Cardiac fibroblast (primary cell): ENCODE measurements around the gene MORN1.
A peak's percentile ranks its signal among the peaks of the same experiment; 100 is the strongest.

ENCODE experiments used
- DNase-seq, 2 donors: peaks; one replicate each; pipeline versions ENCODE4 v3.0.0 to v3.0.0-alpha.2; 2010; ENCODE audit warnings: low read depth in 2 of 2
- H3K4me3 ChIP-seq, 2 donors: replicated peaks in 1 of 2; 1 replicate in 1 of 2; 2 replicates in 1 of 2; pipeline ENCODE4 v1.5.1; 2011; ENCODE audit warnings: low read depth in 2 of 2, low read length in 2 of 2, mild to moderate bottlenecking in 2 of 2, moderate library complexity in 1 of 2
- CTCF ChIP-seq: IDR thresholded peaks from one replicate; pipeline ENCODE4 v1.5.1; 2011; ENCODE audit warnings: low read depth, mild to moderate bottlenecking, low read length, inconsistent platforms

The MORN1 gene

GRCh38 chr1:2431103-2431502, 39.7 kb upstream of the MORN1 start:
- H3K4me3 ChIP-seq: no peak overlapping the region
- DNase-seq: no peak
- TF ChIP-seq CTCF: no peak

GRCh38 chr1:2430592-2430973, 39.2 kb upstream of the MORN1 start:
- DNase-seq: no peak
- no peak for TF ChIP-seq CTCF

GRCh38 chr1:2429780-2430591, 38.6 kb upstream of the MORN1 start:
- DNase-seq: peak in 1 of 2 donors; percentile 33
- H3K4me3 ChIP-seq: no peak overlapping the region
- peak; percentile 60 for TF ChIP-seq CTCF

More at GRCh38 chr1:2430592-2430973, 39.2 kb upstream of the MORN1 start:
- no peak overlapping the region for H3K4me3 ChIP-seq

- no peak for DNase-seq
- H3K4me3 ChIP-seq: no peak overlapping the region
Observed at GRCh38 chr1:2428490-2428889, 37.1 kb upstream of the MORN1 start.

GRCh38 chr1:2427976-2428375, 36.6 kb upstream of the MORN1 start:
- TF ChIP-seq CTCF: no peak
- no peak for DNase-seq
- H3K4me3 ChIP-seq: no peak overlapping the region

More at GRCh38 chr1:2428490-2428889, 37.1 kb upstream of the MORN1 start:
- TF ChIP-seq CTCF: no peak

- TF ChIP-seq CTCF: no peak
- no peak overlapping the region for H3K4me3 ChIP-seq
- DNase-seq: no peak
Observed at GRCh38 chr1:2427051-2427450, 35.7 kb upstream of the MORN1 start.
